Spleen (tissue), 11 donors: Measurements from ENCODE around the gene PAXIP1. TPM values are rescaled to one million over a fixed set of nuclear protein-coding genes. Genes with fewer than 3 reads are reported as not detected.

Experiments
- DNase-seq: peaks from one replicate; pipeline ENCODE4 v3.0.0-alpha.2; 2020
- H3K27ac ChIP-seq, 8 donors: fragments of 200-600 bp; sonication (generic) in 7 of 8; 1 replicate in 4 of 8; 2 replicates in 4 of 8; pipeline versions ENCODE4 v1.5.0 to v1.8.0; 2016 to 2021; ENCODE audit warnings: inconsistent platforms in 4 of 8, mild to moderate bottlenecking in 4 of 8, moderate library complexity in 1 of 8
- H3K27me3 ChIP-seq, 7 donors: fragments of 200-600 bp; sonication (generic) in 6 of 7; replicated peaks in 1 of 7; 1 replicate in 4 of 7; 2 replicates in 3 of 7; pipeline versions ENCODE4 v1.5.0 to v1.8.0; 2016 to 2021; ENCODE audit warnings: inconsistent platforms in 3 of 7, mild to moderate bottlenecking in 1 of 7
- H3K36me3 ChIP-seq, 6 donors: fragments of 200-600 bp; sonication (generic) in 5 of 6; 1 replicate in 4 of 6; 2 replicates in 2 of 6; pipeline versions ENCODE4 v1.5.0 to v1.8.0; 2016 to 2021; ENCODE audit warnings: inconsistent platforms in 2 of 6
- H3K4me1 ChIP-seq, 6 donors: fragments of 200-600 bp; sonication (generic) in 5 of 6; 1 replicate in 3 of 6; 2 replicates in 3 of 6; pipeline versions ENCODE4 v1.5.0 to v1.8.0; 2016 to 2021; ENCODE audit warnings: inconsistent platforms in 3 of 6
- H3K4me3 ChIP-seq, 8 donors: fragments of 200-600 bp; sonication (generic) in 7 of 8; 1 replicate in 4 of 8; 2 replicates in 4 of 8; pipeline versions ENCODE4 v1.5.0 to v1.8.0; 2016 to 2021; ENCODE audit warnings: inconsistent platforms in 4 of 8, mild to moderate bottlenecking in 4 of 8, moderate library complexity in 2 of 8
- H3K9me3 ChIP-seq, 8 donors: fragments of 200-600 bp; sonication (generic) in 7 of 8; 1 replicate in 4 of 8; 2 replicates in 4 of 8; pipeline versions ENCODE4 v1.5.0 to v1.8.0; 2016 to 2021; ENCODE audit warnings: inconsistent platforms in 4 of 8
- POLR2A ChIP-seq, 3 donors: fragments of 450-650 bp; IDR thresholded peaks; one replicate each; pipeline ENCODE4 v1.5.1; 2017; ENCODE audit warnings: antibody characterized with exemption in 3 of 3, mild to moderate bottlenecking in 1 of 3
- POLR2AphosphoS5 ChIP-seq, 3 donors: sonication (generic); formaldehyde crosslinking; IDR thresholded peaks; one replicate each; pipeline ENCODE4 v1.5.1; 2017; ENCODE audit warnings: antibody characterized with exemption in 3 of 3
- WGBS, 5 donors: extraction: QIAGEN DNeasy Blood & Tissue Kit in 3 of 5; methylation state at CpG; one replicate each; pipeline versions ENCODE4 v1.1.5 to v1.1.7; 2013 to 2018; 5-methylcytosine and 5-hydroxymethylcytosine counted together
- intact Hi-C: fragments of 100-400 bp; cut with DNase I; formaldehyde crosslinking; loops from one replicate; pipeline ENCODE4 v1.15.0; 2023; ENCODE audit warnings: low total_unique reads
- polyA plus RNA-seq, 3 donors: library from polyadenylated mRNA; stranded (reverse); fragments of 200-250 nt; gene quantifications; one replicate each; pipeline ENCODE4 v1.2.1, GENCODE V29; 2013
- total RNA-seq, 7 donors: library from RNA; depleted of rRNA in 3 of 7; stranded (reverse); fragments of >200 nt in 3 of 7; fragmentation: NEBNext Ultra II Directional in 4 of 7; extraction: Animal tissue kit (Norgen Biotek cat#: 25700) in 4 of 7; gene quantifications; one replicate each; pipeline versions ENCODE4 v1.1.0 to v1.2.1, GENCODE V29; 2016 to 2021
- TF ChIP-seq, protein P1 (sequence below), 11 experiments: fragments of 200-600 bp in 7 of 11; fragments of 450-650 bp in 4 of 11; sonication (generic) in 4 of 11; IDR thresholded peaks in 8 of 11; conservative IDR thresholded peaks in 3 of 11; 1 replicate in 7 of 11; 2 replicates in 4 of 11; pipeline versions ENCODE4 v1.4.0 to v1.8.0; 2016 to 2021; ENCODE audit warnings: antibody characterized with exemption in 11 of 11, inconsistent platforms in 4 of 11, mild to moderate bottlenecking in 1 of 11
- donor health status: healthy with polysubstance abuse.
- donor health status: DM: no; HTN: no; CAD: no; lungs with moderate emphysema.
- donor health status: DM: no; HTN: no; CAD: no.
- donor health status: Bipolar disorder and iron deficiency.
- donor health status: healthy.
- donor health status: DM: no; HTN: no; CAD: no.
- donor health status: DM: yes; HTN: yes; CAD: no.

PAXIP1 gene
- total and polyA plus RNA-seq, 10 donors, result 2.7 to 15.0 (median 13.3) TPM

GRCh38 chr7:154913638-154914307 is 89.2 kb downstream of the PAXIP1 start:
- H3K36me3 ChIP-seq, result no peaks in the 10 kb centered on the region
- 9 to 14% (median 10%) methylated on average over 16 to 43 of the region's 43 CpGs for WGBS, 5 donors
- H3K27ac ChIP-seq, result no peak overlapping the region
- peaks cover 8 to 17% (median 11%) of the 10 kb centered on the region in 6 donors for H3K4me1 ChIP-seq
- peaks cover 0 to 60% (median 13%) of the 10 kb centered on the region in 7 donors for H3K27me3 ChIP-seq
- peak overlapping the region; percentile 13 to 59 (median 30) for H3K4me3 ChIP-seq
- intact Hi-C loops, result no loop called here
- DNase-seq, result peak; percentile 96
- no peak for TF ChIP-seq POLR2A (IDR thresholded peaks at IDR 0.05)
- peak in 1 of 3 donors; percentile 17 for TF ChIP-seq POLR2AphosphoS5 (IDR thresholded peaks at IDR 0.05)
- TF ChIP-seq, protein P1, sequence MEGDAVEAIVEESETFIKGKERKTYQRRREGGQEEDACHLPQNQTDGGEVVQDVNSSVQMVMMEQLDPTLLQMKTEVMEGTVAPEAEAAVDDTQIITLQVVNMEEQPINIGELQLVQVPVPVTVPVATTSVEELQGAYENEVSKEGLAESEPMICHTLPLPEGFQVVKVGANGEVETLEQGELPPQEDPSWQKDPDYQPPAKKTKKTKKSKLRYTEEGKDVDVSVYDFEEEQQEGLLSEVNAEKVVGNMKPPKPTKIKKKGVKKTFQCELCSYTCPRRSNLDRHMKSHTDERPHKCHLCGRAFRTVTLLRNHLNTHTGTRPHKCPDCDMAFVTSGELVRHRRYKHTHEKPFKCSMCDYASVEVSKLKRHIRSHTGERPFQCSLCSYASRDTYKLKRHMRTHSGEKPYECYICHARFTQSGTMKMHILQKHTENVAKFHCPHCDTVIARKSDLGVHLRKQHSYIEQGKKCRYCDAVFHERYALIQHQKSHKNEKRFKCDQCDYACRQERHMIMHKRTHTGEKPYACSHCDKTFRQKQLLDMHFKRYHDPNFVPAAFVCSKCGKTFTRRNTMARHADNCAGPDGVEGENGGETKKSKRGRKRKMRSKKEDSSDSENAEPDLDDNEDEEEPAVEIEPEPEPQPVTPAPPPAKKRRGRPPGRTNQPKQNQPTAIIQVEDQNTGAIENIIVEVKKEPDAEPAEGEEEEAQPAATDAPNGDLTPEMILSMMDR (IDR thresholded peaks at IDR 0.05 in 8 of 11, conservative IDR thresholded peaks at IDR 0.05 in 3 of 11), result peak; percentile 58 to 96 (median 90)
- H3K9me3 ChIP-seq, result peaks cover 0 to 10% (median 2%) of the 10 kb centered on the region in 8 donors

- Histone ChIP-seq H3K9me3 (peaks cover 0 to 10% (median 2%) of the 10 kb centered on the region in 8 donors), H3K4me3 (no peak overlapping the region), H3K27me3 (peaks cover 0 to 62% (median 13%) of the 10 kb centered on the region in 7 donors), H3K4me1 (peaks cover 8 to 17% (median 11%) of the 10 kb centered on the region in 6 donors), H3K27ac (no peak overlapping the region), H3K36me3 (no peaks in the 10 kb centered on the region)
- TF ChIP-seq POLR2A (IDR thresholded peaks at IDR 0.05) (no peak), POLR2AphosphoS5 (IDR thresholded peaks at IDR 0.05) (no peak)
- TF ChIP-seq, protein P1 (IDR thresholded peaks at IDR 0.05 in 8 of 11, conservative IDR thresholded peaks at IDR 0.05 in 3 of 11), result no peak
- WGBS, 5 donors, result 69 to 79% (median 73%) methylated on average over 22 of the region's 22 CpGs
- peak; percentile 70 for DNase-seq
- intact Hi-C loops, result no loop called here
These were observed 89.9 kb downstream of the PAXIP1 start for GRCh38 chr7:154912871-154913637.

GRCh38 chr7:154911862-154912455 is 91.0 kb downstream of the PAXIP1 start:
- peaks cover 0 to 61% (median 13%) of the 10 kb centered on the region in 7 donors for H3K27me3 ChIP-seq
- TF ChIP-seq, protein P1 (IDR thresholded peaks at IDR 0.05 in 8 of 11, conservative IDR thresholded peaks at IDR 0.05 in 3 of 11), result no peak
- no peak for TF ChIP-seq POLR2AphosphoS5 (IDR thresholded peaks at IDR 0.05)
- TF ChIP-seq POLR2A (IDR thresholded peaks at IDR 0.05), result no peak
- DNase-seq, result peak; percentile 32
- intact Hi-C loops, result no loop called here
- no peak overlapping the region for H3K27ac ChIP-seq
- H3K36me3 ChIP-seq, result no peaks in the 10 kb centered on the region
- H3K9me3 ChIP-seq, result peaks cover 0 to 14% (median 2%) of the 10 kb centered on the region in 8 donors
- peaks cover 8 to 17% (median 11%) of the 10 kb centered on the region in 6 donors for H3K4me1 ChIP-seq
- H3K4me3 ChIP-seq, result no peak overlapping the region
- 77 to 89% (median 87%) methylated on average over 6 of the region's 6 CpGs for WGBS, 5 donors
